ENCODE results near the gene MACF1. TPM values are rescaled to one million over a fixed set of nuclear protein-coding genes. Genes with fewer than 3 reads are reported as not detected.
"Not testable (repeated sequence)": the region's sequence is repeated elsewhere in the genome, so short reads cannot be mapped to it uniquely, and the experiment has no call there.

Gene MACF1
- total RNA-seq, 3 donors from 2014 or later = 279 to 350 (median 325) TPM

DNA sequence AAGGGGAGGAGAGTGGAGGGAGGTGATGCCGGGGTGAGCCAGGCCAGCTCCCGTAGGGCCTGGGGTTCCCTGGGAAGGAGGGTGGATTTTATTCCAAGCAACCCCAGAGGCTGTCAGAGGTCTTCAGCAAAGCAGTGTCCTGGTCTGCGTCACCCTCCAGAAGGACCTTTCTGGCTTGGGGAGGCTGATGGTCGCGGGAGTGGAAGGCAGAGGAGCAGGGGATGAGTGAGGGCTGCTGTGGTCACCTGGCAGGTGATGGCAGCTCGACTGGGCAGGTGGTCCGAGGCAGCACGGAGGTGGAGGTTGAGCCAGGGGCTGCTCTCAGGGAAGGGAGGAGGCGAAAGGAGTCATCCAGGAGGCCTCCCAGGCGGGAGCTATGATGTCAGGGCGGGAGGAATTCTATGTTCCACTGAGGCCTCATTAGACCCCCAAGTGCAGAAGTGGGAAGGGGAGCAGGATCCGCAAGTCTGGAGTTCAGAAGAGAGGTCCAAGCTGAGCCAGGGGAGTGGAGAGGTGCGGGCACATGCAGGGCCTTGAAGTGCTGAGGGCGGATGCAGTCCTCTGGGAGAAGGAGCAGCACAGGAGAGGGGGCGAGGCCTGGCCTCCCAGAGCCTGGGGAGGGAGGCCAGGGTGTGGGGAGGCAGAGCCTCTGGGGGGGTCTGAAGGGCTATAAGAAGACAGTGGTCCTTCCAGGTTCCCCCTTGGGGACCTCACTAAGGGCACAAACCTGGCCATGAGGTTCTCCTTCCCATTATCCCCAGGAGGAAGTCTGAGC is 320.3 kb downstream of the MACF1 start:
- DNase-seq (ENCODE audit: low spot score in 2 of 2) = no peak
- intact Hi-C loops (cut with DNase I; ENCODE audit: low total_unique reads) = loop anchor here (5.0 kb wide), 1 partner anchor 72 kb away; no protein-coding TSS in a partner anchor
- Histone ChIP-seq H3K36me3 (no peaks in the 10 kb centered on the region), H3K9me3 (no peaks in the 10 kb centered on the region), H3K4me1 (no peaks in the 10 kb centered on the region), H3K27me3 (no peaks in the 10 kb centered on the region), H3K27ac (no peak overlapping the region), H3K4me3 (no peak overlapping the region)
- TF ChIP-seq POLR2AphosphoS5 (IDR thresholded peaks at IDR 0.05) (no peak), POLR2A (IDR thresholded peaks at IDR 0.05) (no peak)
- TF ChIP-seq, protein P1, sequence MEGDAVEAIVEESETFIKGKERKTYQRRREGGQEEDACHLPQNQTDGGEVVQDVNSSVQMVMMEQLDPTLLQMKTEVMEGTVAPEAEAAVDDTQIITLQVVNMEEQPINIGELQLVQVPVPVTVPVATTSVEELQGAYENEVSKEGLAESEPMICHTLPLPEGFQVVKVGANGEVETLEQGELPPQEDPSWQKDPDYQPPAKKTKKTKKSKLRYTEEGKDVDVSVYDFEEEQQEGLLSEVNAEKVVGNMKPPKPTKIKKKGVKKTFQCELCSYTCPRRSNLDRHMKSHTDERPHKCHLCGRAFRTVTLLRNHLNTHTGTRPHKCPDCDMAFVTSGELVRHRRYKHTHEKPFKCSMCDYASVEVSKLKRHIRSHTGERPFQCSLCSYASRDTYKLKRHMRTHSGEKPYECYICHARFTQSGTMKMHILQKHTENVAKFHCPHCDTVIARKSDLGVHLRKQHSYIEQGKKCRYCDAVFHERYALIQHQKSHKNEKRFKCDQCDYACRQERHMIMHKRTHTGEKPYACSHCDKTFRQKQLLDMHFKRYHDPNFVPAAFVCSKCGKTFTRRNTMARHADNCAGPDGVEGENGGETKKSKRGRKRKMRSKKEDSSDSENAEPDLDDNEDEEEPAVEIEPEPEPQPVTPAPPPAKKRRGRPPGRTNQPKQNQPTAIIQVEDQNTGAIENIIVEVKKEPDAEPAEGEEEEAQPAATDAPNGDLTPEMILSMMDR (IDR thresholded peaks at IDR 0.05) = no peak

DNA sequence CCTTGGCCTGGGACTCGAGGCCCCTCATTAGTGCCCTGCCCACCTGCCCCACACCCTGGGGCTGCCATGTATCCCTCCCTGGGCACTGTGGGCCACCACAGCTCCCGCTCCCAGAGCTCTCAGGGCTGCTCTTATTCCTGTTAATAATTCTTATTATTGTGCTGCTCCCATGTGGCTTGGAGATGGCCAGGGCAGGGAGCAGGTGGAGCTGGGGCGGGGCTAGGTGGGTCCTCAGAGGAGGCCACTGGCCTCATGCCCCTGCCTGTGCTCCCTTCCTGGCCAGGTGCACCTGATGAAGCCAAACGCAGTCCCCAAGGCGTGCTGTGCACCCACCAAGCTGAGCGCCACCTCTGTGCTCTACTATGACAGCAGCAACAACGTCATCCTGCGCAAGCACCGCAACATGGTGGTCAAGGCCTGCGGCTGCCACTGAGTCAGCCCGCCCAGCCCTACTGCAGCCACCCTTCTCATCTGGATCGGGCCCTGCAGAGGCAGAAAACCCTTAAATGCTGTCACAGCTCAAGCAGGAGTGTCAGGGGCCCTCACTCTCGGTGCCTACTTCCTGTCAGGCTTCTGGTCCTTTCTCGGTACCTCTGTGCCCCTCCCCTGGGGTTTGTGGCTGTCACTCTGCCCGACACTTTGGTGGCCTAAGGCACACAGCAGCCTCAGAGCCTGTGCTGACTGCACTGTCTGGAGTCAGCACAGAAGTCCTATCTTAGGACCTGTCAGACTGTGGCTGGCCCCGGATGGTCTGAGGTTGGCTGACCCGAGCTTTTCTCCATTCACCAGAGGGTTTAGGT is 321.1 kb downstream of the MACF1 start:
- no peak for TF ChIP-seq POLR2AphosphoS5 (IDR thresholded peaks at IDR 0.05)
- no peak for TF ChIP-seq POLR2A (IDR thresholded peaks at IDR 0.05)
- TF ChIP-seq, protein P1 (IDR thresholded peaks at IDR 0.05) = no peak
- H3K36me3 ChIP-seq = no peaks in the 10 kb centered on the region
- no peak overlapping the region for H3K4me3 ChIP-seq
- H3K27ac ChIP-seq = no peak overlapping the region
- intact Hi-C loops (cut with DNase I; ENCODE audit: low total_unique reads) = no loop called here
- no peaks in the 10 kb centered on the region for H3K4me1 ChIP-seq
- H3K9me3 ChIP-seq = no peaks in the 10 kb centered on the region
- H3K27me3 ChIP-seq = no peaks in the 10 kb centered on the region
- no peak for DNase-seq (ENCODE audit: low spot score in 2 of 2)

DNA sequence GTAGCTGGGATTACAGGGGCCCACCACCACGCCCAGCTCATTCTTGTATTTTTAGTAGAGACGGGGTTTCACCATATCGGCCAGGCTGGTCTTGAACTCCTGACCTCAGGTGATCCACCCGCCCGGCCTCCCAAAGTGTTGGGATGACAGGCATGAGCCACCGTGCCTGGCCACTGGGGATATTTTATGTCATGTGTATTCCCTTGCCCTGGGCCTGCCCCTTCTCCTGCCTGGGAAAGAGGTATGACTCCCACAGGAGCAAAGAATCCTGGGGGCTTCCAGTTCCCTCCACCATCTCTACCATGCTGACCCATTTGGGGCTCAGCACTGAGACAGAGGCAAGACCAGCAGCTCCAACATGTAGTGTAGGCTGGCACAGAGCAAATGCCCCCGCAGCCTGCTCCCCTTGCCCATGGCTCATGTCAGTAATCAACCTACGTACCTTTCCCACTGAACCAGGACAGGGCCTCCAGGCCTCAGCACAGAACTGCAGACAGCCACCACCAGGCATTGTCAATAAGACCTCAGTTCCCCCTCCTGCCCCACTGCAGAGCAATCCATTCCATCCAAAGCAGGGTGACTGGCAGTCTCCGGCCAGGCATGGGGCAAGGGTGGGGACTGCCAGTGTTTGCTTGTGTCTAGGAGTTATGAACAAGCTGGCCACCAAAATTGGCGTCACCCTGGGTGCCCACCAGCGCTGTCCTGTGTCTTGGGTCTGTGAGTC is 322.1 kb downstream of the MACF1 start:
- DNase-seq (ENCODE audit: low spot score in 2 of 2) = no peak
- intact Hi-C loops (cut with DNase I; ENCODE audit: low total_unique reads) = no loop called here
- H3K9me3 ChIP-seq = no peaks in the 10 kb centered on the region
- H3K4me1 ChIP-seq = no peaks in the 10 kb centered on the region
- H3K27me3 ChIP-seq = no peaks in the 10 kb centered on the region
- H3K36me3 ChIP-seq = no peaks in the 10 kb centered on the region
- TF ChIP-seq, protein P1 (IDR thresholded peaks at IDR 0.05) = no peak
- no peak for TF ChIP-seq POLR2A (IDR thresholded peaks at IDR 0.05)
- no peak for TF ChIP-seq POLR2AphosphoS5 (IDR thresholded peaks at IDR 0.05)
- no peak overlapping the region for H3K27ac ChIP-seq
- no peak overlapping the region for H3K4me3 ChIP-seq

DNA sequence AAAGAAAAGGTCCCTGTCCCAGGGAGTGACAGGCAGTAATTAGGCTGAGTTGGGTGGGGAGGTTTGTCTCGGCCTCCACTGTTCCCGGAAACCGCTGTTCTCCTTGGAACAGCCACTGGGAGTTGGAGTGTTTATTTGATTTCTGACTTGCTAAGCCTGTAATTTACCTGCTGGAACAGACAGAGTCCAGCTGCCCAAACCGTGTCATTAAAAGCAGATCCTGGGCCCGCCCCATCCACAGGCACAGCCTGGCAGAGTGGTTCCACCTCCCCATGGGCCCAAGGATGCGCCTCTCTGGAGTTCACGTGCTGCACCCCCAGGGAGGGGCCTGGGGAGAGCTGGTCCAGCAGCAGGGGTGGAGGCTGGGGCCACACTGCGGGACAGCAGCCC is 322.7 kb downstream of the MACF1 start:
- H3K36me3 ChIP-seq; DNase-seq (ENCODE audit: low spot score in 2 of 2); H3K27me3 ChIP-seq; H3K4me1 ChIP-seq; intact Hi-C loops (cut with DNase I; ENCODE audit: low total_unique reads); H3K27ac ChIP-seq; H3K4me3 ChIP-seq; H3K9me3 ChIP-seq: not testable (repeated sequence)

DNA sequence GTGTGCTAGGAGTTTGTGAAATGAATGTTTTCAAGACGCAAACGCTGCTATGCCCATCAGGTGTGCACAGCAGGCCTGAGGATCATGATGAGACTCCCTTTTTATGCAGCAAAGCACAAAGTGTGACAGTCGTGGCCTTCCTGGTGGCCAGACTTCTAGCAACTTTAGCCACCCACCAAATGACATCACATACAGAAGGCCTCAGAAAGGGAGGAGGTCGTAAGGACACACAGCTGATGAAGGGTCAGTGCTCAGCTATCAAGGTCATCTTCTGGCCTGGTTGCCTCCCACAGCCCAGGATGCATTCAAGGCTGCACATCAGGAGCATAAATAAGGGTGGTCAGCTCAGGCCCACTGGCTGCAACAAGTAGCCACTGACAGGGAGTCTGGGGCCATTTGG is 323.6 kb downstream of the MACF1 start:
- no peak overlapping the region for H3K27ac ChIP-seq
- no peak overlapping the region for H3K4me3 ChIP-seq
- no peaks in the 10 kb centered on the region for H3K36me3 ChIP-seq
- no peak for TF ChIP-seq POLR2AphosphoS5 (IDR thresholded peaks at IDR 0.05)
- no peak for TF ChIP-seq POLR2A (IDR thresholded peaks at IDR 0.05)
- TF ChIP-seq, protein P1 (IDR thresholded peaks at IDR 0.05) = no peak
- H3K9me3 ChIP-seq = no peaks in the 10 kb centered on the region
- intact Hi-C loops (cut with DNase I; ENCODE audit: low total_unique reads) = no loop called here
- no peak for DNase-seq (ENCODE audit: low spot score in 2 of 2)
- no peaks in the 10 kb centered on the region for H3K4me1 ChIP-seq
- no peaks in the 10 kb centered on the region for H3K27me3 ChIP-seq

All from breast epithelium (tissue), 4 donors.